ENCODE data around the gene CORO2B. TPM values are rescaled to one million over a fixed set of nuclear protein-coding genes. Genes with fewer than 3 reads are reported as not detected.

The CORO2B gene
- total RNA-seq, 4 donors from 2014 or later, result 0.80 to 4.5 (median 2.3) TPM

DNA sequence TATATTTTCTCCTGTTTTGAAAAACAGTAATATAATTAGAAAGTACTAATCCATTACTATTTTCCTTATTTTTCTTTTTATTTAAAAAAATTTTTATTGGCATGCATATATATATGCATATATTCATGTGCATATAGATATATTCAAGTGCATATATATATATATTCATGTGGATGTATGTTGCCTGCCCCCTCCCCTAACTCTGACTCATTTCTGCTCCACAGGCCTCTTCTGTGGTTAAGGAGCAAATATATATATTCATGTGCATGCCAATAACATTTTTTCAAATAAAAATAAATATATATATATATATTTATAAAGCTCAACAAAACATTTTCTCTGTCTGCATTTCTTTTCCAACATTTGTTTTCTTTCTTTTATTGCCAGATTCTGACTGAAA, 13.6 kb upstream of the CORO2B start:
- intact Hi-C loops (cut with DNase I; ENCODE audit: low total_unique reads), result no loop called here
- TF ChIP-seq POLR2A (IDR thresholded peaks at IDR 0.05), result no peak
- TF ChIP-seq, protein P1, sequence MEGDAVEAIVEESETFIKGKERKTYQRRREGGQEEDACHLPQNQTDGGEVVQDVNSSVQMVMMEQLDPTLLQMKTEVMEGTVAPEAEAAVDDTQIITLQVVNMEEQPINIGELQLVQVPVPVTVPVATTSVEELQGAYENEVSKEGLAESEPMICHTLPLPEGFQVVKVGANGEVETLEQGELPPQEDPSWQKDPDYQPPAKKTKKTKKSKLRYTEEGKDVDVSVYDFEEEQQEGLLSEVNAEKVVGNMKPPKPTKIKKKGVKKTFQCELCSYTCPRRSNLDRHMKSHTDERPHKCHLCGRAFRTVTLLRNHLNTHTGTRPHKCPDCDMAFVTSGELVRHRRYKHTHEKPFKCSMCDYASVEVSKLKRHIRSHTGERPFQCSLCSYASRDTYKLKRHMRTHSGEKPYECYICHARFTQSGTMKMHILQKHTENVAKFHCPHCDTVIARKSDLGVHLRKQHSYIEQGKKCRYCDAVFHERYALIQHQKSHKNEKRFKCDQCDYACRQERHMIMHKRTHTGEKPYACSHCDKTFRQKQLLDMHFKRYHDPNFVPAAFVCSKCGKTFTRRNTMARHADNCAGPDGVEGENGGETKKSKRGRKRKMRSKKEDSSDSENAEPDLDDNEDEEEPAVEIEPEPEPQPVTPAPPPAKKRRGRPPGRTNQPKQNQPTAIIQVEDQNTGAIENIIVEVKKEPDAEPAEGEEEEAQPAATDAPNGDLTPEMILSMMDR (IDR thresholded peaks at IDR 0.05), result no peak
- no peak overlapping the region for H3K4me3 ChIP-seq (ENCODE audit: low read depth, poor library complexity, severe bottlenecking)
- no peak for DNase-seq (ENCODE audit: low spot score in 2 of 2)

DNA sequence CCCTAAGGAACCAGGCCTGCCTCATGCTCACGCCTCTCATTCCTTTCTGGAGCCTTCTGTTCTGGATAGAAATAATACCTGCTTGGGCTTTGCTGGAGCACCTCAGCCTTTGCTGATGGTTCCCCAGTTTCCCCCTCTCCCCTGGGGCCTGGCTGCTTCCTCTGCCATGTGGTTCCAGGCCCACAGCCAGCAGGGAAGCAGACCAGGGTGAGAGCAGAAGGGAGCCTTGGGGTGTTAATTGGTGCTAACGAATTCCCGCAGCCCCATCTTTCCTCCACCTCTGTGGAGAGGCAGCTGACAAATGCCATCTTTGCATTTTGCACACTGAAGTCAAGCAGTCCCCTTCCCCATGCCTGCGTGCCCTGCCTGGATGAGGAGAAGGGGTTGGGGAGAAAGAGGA, 13.1 kb upstream of the CORO2B start:
- peak in 1 of 2 donors; percentile 69 for DNase-seq (ENCODE audit: low spot score in 2 of 2)
- 73 to 75% methylated on average over 4 of the region's 4 CpGs for WGBS, 2 donors

DNA sequence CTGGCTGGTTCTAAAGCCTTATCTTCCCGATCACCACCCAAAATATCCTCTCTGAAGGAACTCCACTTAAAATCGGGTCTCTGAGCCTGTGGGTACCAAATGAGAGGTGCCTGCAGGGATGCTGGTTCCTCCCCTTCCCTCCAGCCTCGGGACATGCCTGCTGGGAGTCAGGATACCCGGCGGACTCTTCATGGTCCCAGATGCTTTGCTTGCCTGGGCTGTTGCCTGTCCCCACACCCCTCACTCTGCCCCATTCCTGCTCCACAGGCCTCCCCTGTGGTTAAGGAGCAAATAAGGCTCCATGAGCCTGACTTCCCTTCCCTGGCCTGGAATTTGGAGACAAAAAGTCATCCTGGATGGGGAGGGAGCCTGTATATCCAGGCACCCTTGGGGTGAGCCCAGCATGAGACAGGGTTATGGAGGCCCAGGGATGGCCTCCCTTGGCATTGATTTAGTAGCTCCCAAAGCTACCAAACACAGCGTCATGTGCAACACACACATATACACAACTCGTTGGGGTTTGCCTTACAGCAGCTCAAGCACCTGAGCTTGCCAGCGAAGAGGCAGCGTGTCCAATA, 12.3 kb upstream of the CORO2B start:
- intact Hi-C loops (cut with DNase I; ENCODE audit: low total_unique reads), result no loop called here
- 63 to 82% methylated on average over 9 of the region's 9 CpGs for WGBS, 2 donors
- peak in 1 of 2 donors; percentile 62 for DNase-seq (ENCODE audit: low spot score in 2 of 2)
- H3K4me3 ChIP-seq (ENCODE audit: low read depth, poor library complexity, severe bottlenecking), result no peak overlapping the region
- TF ChIP-seq, protein P1 (IDR thresholded peaks at IDR 0.05), result no peak
- no peak for TF ChIP-seq POLR2A (IDR thresholded peaks at IDR 0.05)

More for the DNA sequence above, 13.1 kb upstream of the CORO2B start:
- intact Hi-C loops (cut with DNase I; ENCODE audit: low total_unique reads), result no loop called here
- no peak overlapping the region for H3K4me3 ChIP-seq (ENCODE audit: low read depth, poor library complexity, severe bottlenecking)
- TF ChIP-seq, protein P1 (IDR thresholded peaks at IDR 0.05), result no peak
- no peak for TF ChIP-seq POLR2A (IDR thresholded peaks at IDR 0.05)

DNA sequence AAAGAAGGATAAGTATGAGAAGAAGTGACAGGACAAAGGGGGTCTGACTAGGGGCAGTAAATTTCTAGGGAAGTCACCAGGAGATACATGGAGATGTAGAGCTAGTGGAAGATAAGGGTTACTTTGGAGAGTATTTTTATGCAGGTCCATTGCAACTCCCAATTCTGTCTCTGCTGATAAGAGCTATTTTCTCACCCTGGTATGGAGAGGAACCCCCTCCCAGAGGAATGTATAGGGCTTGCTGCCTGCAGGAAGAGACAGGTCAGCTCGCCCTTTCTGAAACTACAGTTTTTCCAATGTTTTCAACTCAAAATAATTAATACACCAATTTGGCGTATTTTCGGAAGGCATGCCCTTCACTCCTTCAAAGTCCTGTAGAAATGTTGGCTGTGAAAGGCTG, 11.4 kb upstream of the CORO2B start:
- DNase-seq (ENCODE audit: low spot score in 2 of 2), result peak in 1 of 2 donors; percentile 21
- TF ChIP-seq POLR2A (IDR thresholded peaks at IDR 0.05), result no peak
- TF ChIP-seq, protein P1 (IDR thresholded peaks at IDR 0.05), result no peak

DNA sequence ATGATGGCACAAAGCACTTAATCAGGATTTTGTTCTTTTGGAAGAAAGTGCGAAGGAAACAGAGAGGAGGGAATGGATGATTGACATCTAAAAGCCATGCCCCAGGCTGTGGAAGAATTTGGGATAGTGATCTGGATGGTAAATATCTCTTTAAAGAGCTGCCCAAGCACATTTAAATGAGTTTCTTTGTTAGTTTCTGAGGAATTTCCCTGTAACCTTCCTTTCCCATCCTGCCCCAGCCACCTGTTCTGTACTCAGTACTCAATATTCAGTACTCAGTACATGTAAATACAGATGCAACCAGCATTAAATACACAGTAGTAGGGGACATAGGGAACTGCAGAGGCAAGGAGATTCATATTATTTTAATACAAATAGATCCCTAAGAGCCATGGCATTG, 7.8 kb upstream of the CORO2B start:
- intact Hi-C loops (cut with DNase I; ENCODE audit: low total_unique reads), result no loop called here
- TF ChIP-seq, protein P1 (IDR thresholded peaks at IDR 0.05), result no peak
- no peak for TF ChIP-seq POLR2A (IDR thresholded peaks at IDR 0.05)
- no peak for DNase-seq (ENCODE audit: low spot score in 2 of 2)
- H3K4me3 ChIP-seq (ENCODE audit: low read depth, poor library complexity, severe bottlenecking), result no peak overlapping the region
- WGBS, 2 donors, result 55 to 81% methylated on average over 1 of the region's 1 CpG

More for the DNA sequence above, 11.4 kb upstream of the CORO2B start:
- intact Hi-C loops (cut with DNase I; ENCODE audit: low total_unique reads), result no loop called here
- WGBS, 2 donors, result 97% methylated on average over 3 of the region's 3 CpGs
- no peak overlapping the region for H3K4me3 ChIP-seq (ENCODE audit: low read depth, poor library complexity, severe bottlenecking)

DNA sequence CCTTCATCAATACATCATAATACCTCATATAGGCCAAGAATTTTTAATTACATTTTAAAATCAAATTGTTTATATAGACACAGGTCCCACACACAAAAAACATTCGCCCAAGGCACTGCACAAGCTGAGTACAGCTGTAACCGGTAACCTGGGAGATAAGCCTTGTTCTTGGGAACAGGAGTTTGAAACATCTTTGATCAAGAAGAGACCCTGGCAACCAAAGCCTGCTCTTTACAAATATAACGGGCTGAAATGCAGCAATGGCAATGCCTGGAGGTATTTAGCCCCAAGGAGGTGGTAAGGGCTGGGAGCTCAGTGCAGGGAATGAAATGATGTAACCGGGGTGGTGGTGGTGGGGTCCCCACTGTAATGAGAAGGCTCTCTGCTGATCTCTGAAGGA, 7.2 kb upstream of the CORO2B start:
- intact Hi-C loops (cut with DNase I; ENCODE audit: low total_unique reads), result no loop called here
- no peak for DNase-seq (ENCODE audit: low spot score in 2 of 2)
- H3K4me3 ChIP-seq (ENCODE audit: low read depth, poor library complexity, severe bottlenecking), result no peak overlapping the region
- WGBS, 2 donors, result 60 to 61% methylated on average over 4 of the region's 4 CpGs
- TF ChIP-seq, protein P1 (IDR thresholded peaks at IDR 0.05), result no peak
- TF ChIP-seq POLR2A (IDR thresholded peaks at IDR 0.05), result no peak
